Ovary (tissue), 9 donors: ENCODE data around the gene AGBL4. TPM values are rescaled to one million over a fixed set of nuclear protein-coding genes. Genes with fewer than 3 reads are reported as not detected.

Experiments used
- DNase-seq, 5 donors: peaks; one replicate each; pipeline ENCODE4 v3.0.0-alpha.2; 2019 to 2020
- H3K27ac ChIP-seq, 2 donors: fragments of 200-600 bp; one replicate each; pipeline versions ENCODE4 v1.5.1 to v1.8.0; 2019 to 2022
- H3K27me3 ChIP-seq: fragments of 200-600 bp; one replicate; pipeline ENCODE4 v1.8.0; 2022
- H3K36me3 ChIP-seq: fragments of 200-600 bp; sonication (generic); one replicate; pipeline ENCODE4 v1.5.1; 2019
- H3K4me1 ChIP-seq: one replicate; pipeline ENCODE4 v1.8.1; 2013; ENCODE audit warnings: mild to moderate bottlenecking, moderate library complexity; ENCODE audit not compliant: insufficient read depth
- H3K4me3 ChIP-seq: fragments of 200-600 bp; sonication (generic); one replicate; pipeline ENCODE4 v1.5.1; 2017
- H3K9me3 ChIP-seq, 2 donors: fragments of 200-600 bp in 1 of 2; sonication (generic) in 1 of 2; one replicate each; pipeline versions ENCODE4 v1.5.1 to v1.8.1; 2013 to 2019; ENCODE audit warnings: mild to moderate bottlenecking in 1 of 2, moderate library complexity in 1 of 2
- CTCF ChIP-seq, 3 donors: fragments of 450-650 bp in 2 of 3; fragments of 200-600 bp in 1 of 3; IDR thresholded peaks; one replicate each; pipeline versions ENCODE4 v1.5.1 to v1.8.0; 2016 to 2022; ENCODE audit warnings: antibody characterized with exemption in 3 of 3, mild to moderate bottlenecking in 1 of 3
- EP300 ChIP-seq: sonication (generic); formaldehyde crosslinking; IDR thresholded peaks from one replicate; pipeline ENCODE4 v1.6.1; 2017; ENCODE audit warnings: antibody characterized with exemption
- POLR2A ChIP-seq: fragments of 450-650 bp; IDR thresholded peaks from one replicate; pipeline ENCODE4 v1.6.1; 2017; ENCODE audit warnings: antibody characterized with exemption, mild to moderate bottlenecking, moderate library complexity
- WGBS, 3 donors: extraction: QIAGEN DNeasy Blood & Tissue Kit in 1 of 3; methylation state at CpG; one replicate each; pipeline versions ENCODE4 v1.1.5 to v1.1.7; 2013 to 2017; 5-methylcytosine and 5-hydroxymethylcytosine counted together
- intact Hi-C, 4 donors: fragments of 100-400 bp; cut with DNase I; formaldehyde crosslinking; loops; one replicate each; pipeline versions ENCODE4 v1.11.0 to v1.15.1; 2022 to 2023
- polyA plus RNA-seq, 2 donors: library from polyadenylated mRNA; stranded (reverse); fragments of 200-250 nt in 1 of 2; fragments of 350-450 nt in 1 of 2; fragmentation: Illumina TruSeq in 1 of 2; extraction: RNeasy Lipid Tissue Mini Kit (QIAGEN cat#74804) in 1 of 2; gene quantifications; one replicate each; pipeline ENCODE4 v1.2.3, GENCODE V29; 2013 to 2014
- total RNA-seq, 7 donors: library from RNA; depleted of rRNA in 2 of 7; stranded (reverse); fragments of >200 nt in 2 of 7; fragmentation: NEBNext Ultra II Directional in 3 of 7; extraction: Animal tissue kit (Norgen Biotek cat#: 25700) in 3 of 7; gene quantifications; one replicate each; pipeline versions ENCODE4 v1.1.0 to v1.2.4, GENCODE V29; 2016 to 2023
- donor health status: DM: no; HTN: no; CAD: no; lungs with moderate emphysema.
- donor health status: DM: no; HTN: no; CAD: no.
- donor health status: Bipolar disorder and iron deficiency.
- donor health status: DM: yes; HTN: yes; CAD: no.
- donor health status: DM: no; HTN: no; CAD: no.
- donor health status: DM: yes; HTN: yes; CAD: no.

The AGBL4 gene
- total and polyA plus RNA-seq, 9 donors = 0.15 to 6.2 (median 0.64) TPM

DNA sequence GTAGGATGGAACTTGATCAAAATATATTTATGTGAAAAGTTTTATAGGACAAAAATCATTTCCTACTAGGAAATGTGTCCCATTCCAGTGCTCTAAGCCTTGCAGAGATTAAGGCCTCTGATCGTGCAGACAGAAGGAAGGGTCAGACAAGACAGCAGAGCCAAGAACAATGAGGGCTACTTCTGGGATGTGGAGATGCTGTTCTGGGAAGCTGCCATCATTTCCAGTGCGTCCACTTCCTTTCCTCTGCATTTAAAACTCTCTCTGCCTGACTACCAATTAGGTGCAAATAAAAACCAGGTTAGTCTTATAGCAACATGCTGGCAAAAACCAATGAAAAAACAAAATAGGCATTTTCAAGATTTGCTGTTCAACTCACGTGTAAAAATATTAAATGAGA lies 1283.1 kb downstream of the AGBL4 start:
- 70 to 86% (median 81%) methylated on average over 3 of the region's 3 CpGs for WGBS, 3 donors
- H3K4me3 ChIP-seq = no peak overlapping the region
- peaks cover 4% of the 10 kb centered on the region for H3K4me1 ChIP-seq
- intact Hi-C loops = no loop called here
- no peaks in the 10 kb centered on the region for H3K9me3 ChIP-seq
- no peaks in the 10 kb centered on the region for H3K27me3 ChIP-seq
- H3K36me3 ChIP-seq = no peaks in the 10 kb centered on the region
- H3K27ac ChIP-seq = no peak overlapping the region
- TF ChIP-seq CTCF (IDR thresholded peaks at IDR 0.05) (no peak), POLR2A (no peak), EP300 (no peak)
- DNase-seq = no peak

- 70 to 83% (median 77%) methylated on average over 3 of the region's 3 CpGs for WGBS, 3 donors
- Histone ChIP-seq H3K4me1 (peaks cover 5% of the 10 kb centered on the region), H3K36me3 (no peaks in the 10 kb centered on the region), H3K27ac (no peak overlapping the region), H3K4me3 (no peak overlapping the region), H3K9me3 (no peaks in the 10 kb centered on the region), H3K27me3 (no peaks in the 10 kb centered on the region)
- no peak for TF ChIP-seq POLR2A
- no peak for TF ChIP-seq CTCF (IDR thresholded peaks at IDR 0.05)
- no peak for TF ChIP-seq EP300
- intact Hi-C loops = no loop called here
- no peak for DNase-seq
These were observed 1284.7 kb downstream of the AGBL4 start for GRCh38 chr1:48739091-48739490.

- Histone ChIP-seq H3K27ac (no peak overlapping the region), H3K4me3 (no peak overlapping the region), H3K36me3 (no peaks in the 10 kb centered on the region), H3K4me1 (peaks cover 5% of the 10 kb centered on the region), H3K27me3 (no peaks in the 10 kb centered on the region), H3K9me3 (no peaks in the 10 kb centered on the region)
- TF ChIP-seq EP300 = no peak
- no peak for TF ChIP-seq POLR2A
- TF ChIP-seq CTCF (IDR thresholded peaks at IDR 0.05) = no peak
- WGBS, 3 donors = 84 to 93% (median 84%) methylated on average over 4 of the region's 4 CpGs
- intact Hi-C loops = no loop called here
- no peak for DNase-seq
These were observed 1285.4 kb downstream of the AGBL4 start for GRCh38 chr1:48738356-48738755.

DNA sequence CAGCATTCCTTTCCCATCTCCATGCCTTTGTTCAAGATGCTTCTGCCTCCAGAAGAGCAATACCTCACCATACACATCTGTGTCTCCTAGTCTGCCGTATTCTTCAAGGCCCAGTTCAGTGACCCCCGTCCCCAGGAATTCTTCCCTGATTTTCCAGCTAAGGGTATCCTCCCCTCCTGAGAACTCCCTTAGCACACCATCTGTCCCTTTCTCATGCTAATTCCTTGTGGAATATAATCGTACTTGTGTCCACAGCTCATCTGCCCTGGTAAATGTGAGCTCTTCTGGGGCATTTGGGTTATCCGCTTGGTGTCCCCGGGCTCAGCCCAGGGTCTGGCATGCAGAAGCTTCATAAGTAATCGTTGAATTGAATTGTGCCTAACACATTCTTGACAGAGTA lies 1288.0 kb downstream of the AGBL4 start:
- H3K27me3 ChIP-seq = no peaks in the 10 kb centered on the region
- intact Hi-C loops = no loop called here
- H3K4me1 ChIP-seq = peaks cover 5% of the 10 kb centered on the region
- no peak for TF ChIP-seq CTCF (IDR thresholded peaks at IDR 0.05)
- TF ChIP-seq EP300 = no peak
- TF ChIP-seq POLR2A = no peak
- no peaks in the 10 kb centered on the region for H3K36me3 ChIP-seq
- no peaks in the 10 kb centered on the region for H3K9me3 ChIP-seq
- H3K4me3 ChIP-seq = no peak overlapping the region
- WGBS, 3 donors = 64 to 73% (median 65%) methylated on average over 6 of the region's 6 CpGs
- no peak for DNase-seq
- no peak overlapping the region for H3K27ac ChIP-seq
